GM21423 (cell line): Measurements from ENCODE around the gene KIF26B.

Source experiments
- ATAC-seq: cut with Tn5 transposase; IDR thresholded peaks from one replicate; pipeline ENCODE4 v1.9.1; 2021; ENCODE audit warnings: mild to moderate bottlenecking, moderate library complexity; ENCODE audit not compliant: unreplicated experiment

Gene KIF26B

DNA sequence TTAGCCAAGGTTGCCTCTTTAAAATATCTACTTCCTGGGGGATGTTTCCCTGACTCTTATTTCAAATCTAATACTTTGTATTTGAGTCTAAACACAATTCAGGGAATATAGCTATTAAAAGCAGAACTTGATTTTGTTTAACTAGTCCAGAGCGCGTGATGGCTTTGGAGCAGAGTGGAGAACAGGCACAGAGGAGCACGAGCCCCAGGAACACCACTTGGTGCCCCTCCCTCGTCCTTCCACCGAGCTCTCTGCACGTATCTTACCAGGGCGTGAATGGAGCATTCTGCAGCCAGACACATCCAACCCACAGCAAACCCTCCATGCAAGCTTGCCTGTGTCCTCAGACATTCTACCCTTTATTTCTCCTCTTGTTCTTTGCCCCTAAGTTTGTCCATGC is 14.1 kb downstream of the KIF26B start:
- no peak for ATAC-seq

DNA sequence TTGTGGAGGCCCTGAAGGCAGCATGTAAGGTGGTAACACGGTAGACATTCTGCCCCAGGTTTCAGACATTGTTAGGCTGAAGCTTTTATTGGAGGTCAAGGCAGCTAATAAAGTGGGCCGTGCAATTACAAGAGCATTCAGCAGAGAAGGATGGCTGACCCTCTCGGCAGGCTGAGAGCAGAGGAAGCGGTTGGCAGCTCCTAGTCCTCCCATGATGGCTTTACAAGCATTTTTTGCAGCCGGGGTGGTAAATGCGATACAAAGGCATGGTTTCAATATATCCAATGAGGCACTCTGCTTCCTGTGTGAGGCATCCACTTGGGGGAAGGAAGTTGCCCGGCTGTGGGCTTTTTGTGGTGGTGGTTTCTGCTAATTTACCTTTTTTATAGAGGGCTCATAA is 14.6 kb downstream of the KIF26B start:
- ATAC-seq = no peak

GRCh38 chr1:245172026-245172425 is 17.2 kb downstream of the KIF26B start:
- no peak for ATAC-seq

- ATAC-seq = no peak
These were observed 18.0 kb downstream of the KIF26B start for GRCh38 chr1:245172829-245173228.

DNA sequence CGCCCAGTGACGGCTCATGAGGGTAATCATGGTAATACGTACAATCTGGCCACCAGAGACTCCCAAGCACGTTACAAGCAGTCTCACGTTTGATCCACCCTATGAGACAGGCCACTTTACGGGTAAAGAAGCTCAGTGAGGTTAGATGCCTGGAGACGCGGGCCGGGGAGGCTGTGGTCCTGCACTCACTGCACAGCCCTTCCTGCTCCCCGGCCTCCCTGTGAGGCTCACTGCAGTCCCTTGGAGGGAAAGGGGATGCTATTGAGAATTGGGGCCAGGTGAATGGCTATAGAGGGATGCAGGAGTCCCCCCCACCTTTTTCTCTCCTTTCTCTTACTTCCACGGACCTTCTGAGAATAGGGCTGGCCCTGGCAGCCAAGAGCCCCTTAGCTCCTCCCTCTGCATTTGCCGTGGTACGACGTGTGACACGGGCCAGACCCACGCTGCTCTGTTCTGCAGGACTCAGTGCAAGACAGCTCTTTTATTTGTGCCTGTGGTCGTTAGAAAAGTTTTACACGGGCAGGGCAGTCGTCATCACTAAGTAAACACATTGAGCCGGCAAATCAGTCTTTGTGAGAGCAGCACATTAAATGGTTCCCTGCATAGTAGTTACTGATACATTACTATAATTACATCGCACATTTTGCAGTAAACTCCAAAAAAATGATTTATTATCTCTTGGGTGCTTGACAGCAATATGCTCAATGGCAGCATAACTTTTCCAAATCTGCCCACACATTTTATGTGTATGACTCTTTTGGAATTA is 18.8 kb downstream of the KIF26B start:
- no peak for ATAC-seq

- ATAC-seq = no peak
These were observed 22.5 kb downstream of the KIF26B start for GRCh38 chr1:245177071-245177900.

- no peak for ATAC-seq
These were observed 24.9 kb downstream of the KIF26B start for GRCh38 chr1:245179706-245180105.

GRCh38 chr1:245180496-245181157 is 25.8 kb downstream of the KIF26B start:
- no peak for ATAC-seq

DNA sequence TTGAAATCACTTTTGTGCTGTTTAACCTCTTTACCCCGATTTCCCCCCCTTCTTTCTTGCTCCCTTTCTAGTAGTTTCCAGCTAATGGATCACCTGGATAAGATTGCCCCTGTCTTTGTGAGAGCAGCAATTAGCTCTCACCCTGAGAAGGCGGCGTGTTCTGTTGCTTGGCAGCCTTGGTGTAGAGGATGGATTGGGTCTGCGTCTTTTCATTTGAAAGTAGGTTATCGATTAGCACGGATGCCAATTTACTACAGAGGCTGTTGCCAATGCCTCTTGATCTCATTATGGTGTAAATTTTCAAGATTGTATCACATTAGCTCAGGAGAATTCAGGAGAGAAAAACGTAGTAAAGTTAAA is 26.4 kb downstream of the KIF26B start:
- no peak for ATAC-seq

DNA sequence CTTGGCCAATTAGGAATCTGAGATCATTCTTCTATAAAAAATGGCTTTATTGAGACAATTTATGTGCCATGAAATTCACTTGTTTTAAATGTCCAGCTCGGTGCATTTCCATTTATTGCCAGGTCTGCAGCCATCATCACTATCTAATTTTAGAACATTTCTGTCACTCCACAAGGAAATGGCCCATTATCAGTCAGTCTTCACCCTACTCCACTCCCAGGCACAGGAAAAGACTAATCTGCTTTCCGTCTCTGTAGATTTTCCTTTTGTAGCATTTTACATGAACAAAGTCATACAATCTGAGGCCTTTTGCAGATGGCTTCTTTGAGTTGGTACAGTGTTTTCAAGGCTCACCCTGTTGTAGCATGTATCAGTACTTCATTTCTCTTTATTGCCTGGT is 27.2 kb downstream of the KIF26B start:
- no peak for ATAC-seq

- no peak for ATAC-seq
These were observed 28.6 kb downstream of the KIF26B start for GRCh38 chr1:245183429-245183828.

DNA sequence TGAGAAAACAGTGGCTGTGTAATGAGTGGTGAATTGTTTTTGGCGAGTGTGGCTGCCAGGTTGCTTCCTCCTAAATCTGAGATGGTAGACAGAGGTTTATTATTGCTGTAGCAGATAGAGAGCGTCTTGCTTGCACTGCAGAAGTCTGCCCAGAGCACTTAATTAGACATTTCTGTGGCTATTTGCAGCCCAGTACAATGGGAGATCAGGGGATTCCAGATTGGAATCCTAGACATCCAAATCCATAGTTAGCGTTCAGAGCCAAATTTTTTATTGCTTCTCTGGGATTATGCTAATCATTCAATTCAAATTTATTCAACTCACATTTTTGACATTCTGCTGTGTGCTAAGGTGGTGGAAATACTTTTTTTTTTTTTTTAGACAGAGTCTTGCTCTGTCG is 30.0 kb downstream of the KIF26B start:
- ATAC-seq = no peak

DNA sequence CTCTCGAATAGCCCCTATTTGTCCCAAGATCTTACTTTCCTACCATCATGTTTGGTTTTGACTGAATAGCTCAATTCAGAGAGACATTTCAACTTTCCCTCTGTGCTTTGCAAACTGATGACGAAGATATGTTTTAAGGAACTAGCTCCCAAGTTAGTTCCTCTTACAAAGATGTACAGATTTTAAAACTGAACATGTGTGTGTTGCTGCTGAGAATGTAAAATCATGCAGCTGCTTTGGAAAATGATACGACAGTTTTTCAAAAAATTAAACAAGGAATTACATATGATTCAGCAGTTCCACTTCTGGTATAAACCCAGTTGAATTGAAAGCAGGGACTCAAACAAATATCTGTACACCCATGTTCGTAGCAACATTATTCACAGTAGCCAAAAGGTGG is 33.6 kb downstream of the KIF26B start:
- no peak for ATAC-seq

GRCh38 chr1:245195398-245195797 is 40.6 kb downstream of the KIF26B start:
- ATAC-seq = no peak

GRCh38 chr1:245197121-245197520 is 42.3 kb downstream of the KIF26B start:
- ATAC-seq = no peak

GRCh38 chr1:245197911-245198379 is 43.2 kb downstream of the KIF26B start:
- ATAC-seq = no peak

DNA sequence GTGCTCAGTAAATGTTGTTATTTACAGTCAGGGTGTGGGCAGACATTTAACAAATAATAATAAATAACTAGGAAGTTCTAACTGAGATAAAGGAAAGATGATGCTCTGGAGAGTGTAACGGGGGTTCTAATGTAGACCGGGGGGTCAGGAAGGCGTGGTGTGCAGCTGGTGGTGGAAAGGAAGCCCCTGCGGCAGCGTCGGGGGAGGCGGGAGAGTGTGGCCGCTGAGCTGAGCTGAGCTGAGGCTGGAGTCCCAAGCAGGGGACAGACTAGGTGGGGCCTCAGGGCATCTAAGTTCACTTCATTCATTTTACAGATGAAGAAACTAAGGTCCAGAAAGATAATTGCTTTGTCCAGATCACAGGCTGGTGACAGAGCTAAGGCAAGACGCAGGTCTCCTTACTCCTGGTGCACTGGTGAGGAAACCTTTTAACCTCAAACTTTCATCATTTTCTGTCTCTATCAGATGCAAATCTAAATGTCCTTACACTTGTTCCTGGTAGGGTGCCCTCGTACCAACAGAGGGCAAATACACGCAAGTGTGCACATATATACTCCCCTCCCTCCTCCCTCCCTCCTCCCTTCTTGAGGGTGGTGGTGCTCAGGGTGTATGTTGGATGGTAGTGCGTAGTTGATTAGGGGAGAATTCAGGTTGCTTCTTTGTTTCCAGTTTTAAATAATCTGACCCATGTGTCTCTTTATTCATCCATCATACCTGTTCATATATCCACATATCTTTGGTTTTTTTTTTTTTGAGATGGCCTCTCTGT is 44.1 kb downstream of the KIF26B start:
- ATAC-seq = no peak

DNA sequence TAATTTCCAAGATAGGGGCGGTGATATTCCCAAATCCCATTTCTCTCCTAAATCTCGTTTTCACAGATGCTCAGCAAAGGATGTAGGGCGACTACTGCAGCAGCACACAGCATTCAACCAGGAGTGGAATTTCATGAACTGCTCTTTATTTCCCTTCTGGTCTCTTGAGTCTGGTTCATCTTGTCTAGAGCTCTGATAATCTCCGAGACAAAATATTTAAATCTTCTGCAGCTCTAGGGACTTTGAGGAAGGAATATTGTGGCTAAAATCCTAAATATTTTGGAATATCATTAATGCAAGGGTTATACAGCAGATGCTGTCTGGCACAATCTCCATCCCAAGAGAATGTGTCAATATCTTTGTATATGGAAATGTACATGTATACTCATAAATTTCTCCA is 45.4 kb downstream of the KIF26B start:
- no peak for ATAC-seq

- ATAC-seq = no peak
These were observed 46.4 kb downstream of the KIF26B start for GRCh38 chr1:245201201-245201600.

DNA sequence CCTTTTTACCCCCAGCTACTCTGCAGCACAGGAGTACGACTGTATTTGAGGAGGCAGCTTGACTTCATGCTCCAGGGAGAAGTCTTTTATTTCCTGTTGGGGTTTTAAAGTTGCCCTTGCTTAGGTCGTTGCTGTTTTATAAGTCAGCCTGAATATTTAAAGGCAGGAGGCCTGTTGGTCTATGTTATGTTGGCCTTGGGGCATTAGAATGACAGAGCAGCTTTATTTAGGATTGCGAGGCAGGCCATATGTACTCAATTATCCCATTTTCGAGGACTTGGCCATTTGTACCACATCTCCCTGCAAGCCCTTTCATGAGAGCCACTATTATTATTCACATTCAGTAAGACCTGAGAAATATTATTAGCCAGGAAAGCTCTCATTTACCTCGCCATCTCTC is 47.0 kb downstream of the KIF26B start:
- ATAC-seq = no peak

GRCh38 chr1:245205396-245205795 is 50.6 kb downstream of the KIF26B start:
- no peak for ATAC-seq
